Liver (tissue), 9 donors: ENCODE measurements around the gene DYSF. TPM values are rescaled to one million over a fixed set of nuclear protein-coding genes. Genes with fewer than 3 reads are reported as not detected.

ENCODE experiments used
- DNase-seq: peaks from one replicate; pipeline ENCODE4 v3.0.0-alpha.2; 2017; ENCODE audit warnings: low spot score
- H3K27ac ChIP-seq, 2 donors: one replicate each; pipeline ENCODE4 v1.7.0; 2013; ENCODE audit warnings: inconsistent platforms in 2 of 2, low read length in 2 of 2, control low read depth in 1 of 2, low read depth in 1 of 2, mild to moderate bottlenecking in 1 of 2
- H3K27me3 ChIP-seq, 4 donors: one replicate each; pipeline versions ENCODE4 v1.6.1 to v1.7.0; 2013; ENCODE audit warnings: low read length in 3 of 4, inconsistent platforms in 1 of 4, mild to moderate bottlenecking in 1 of 4, moderate library complexity in 1 of 4; ENCODE audit not compliant: control insufficient read depth in 4 of 4, insufficient read depth in 4 of 4
- H3K36me3 ChIP-seq, 4 donors: one replicate each; pipeline versions ENCODE4 v1.6.1 to v1.7.0; 2013; ENCODE audit warnings: low read length in 3 of 4, mild to moderate bottlenecking in 3 of 4, low read depth in 1 of 4, moderate library complexity in 1 of 4; ENCODE audit not compliant: control insufficient read depth in 4 of 4, insufficient read depth in 3 of 4
- H3K4me1 ChIP-seq, 4 donors: one replicate each; pipeline versions ENCODE4 v1.6.1 to v1.7.0; 2013; ENCODE audit warnings: low read length in 3 of 4, mild to moderate bottlenecking in 3 of 4, moderate library complexity in 1 of 4; ENCODE audit not compliant: control insufficient read depth in 4 of 4, insufficient read depth in 4 of 4
- H3K4me3 ChIP-seq, 3 donors: one replicate each; pipeline versions ENCODE4 v1.6.1 to v1.7.0; 2013; ENCODE audit warnings: low read length in 3 of 3, control low read depth in 1 of 3, low read depth in 1 of 3, mild to moderate bottlenecking in 1 of 3
- H3K9ac ChIP-seq, 2 donors: one replicate each; pipeline ENCODE4 v1.7.0; 2013; ENCODE audit warnings: low read length in 2 of 2, mild to moderate bottlenecking in 2 of 2, moderate library complexity in 2 of 2, control low read depth in 1 of 2, low read depth in 1 of 2
- H3K9me3 ChIP-seq, 4 donors: one replicate each; pipeline versions ENCODE4 v1.6.1 to v1.7.0; 2013; ENCODE audit warnings: low read length in 3 of 4; ENCODE audit not compliant: control insufficient read depth in 4 of 4
- EGR1 ChIP-seq, 2 donors: IDR thresholded peaks; 2 replicates each; pipeline ENCODE4 v1.6.1; 2016 to 2018; ENCODE audit warnings: antibody characterized with exemption in 2 of 2, low read depth in 2 of 2
- FOXA1 ChIP-seq: IDR thresholded peaks from 2 replicates; pipeline ENCODE4 v1.6.1; 2016; ENCODE audit warnings: antibody characterized with exemption
- FOXA2 ChIP-seq: IDR thresholded peaks from 2 replicates; pipeline ENCODE4 v1.6.1; 2016; ENCODE audit warnings: antibody characterized with exemption
- GABPA ChIP-seq, 2 donors: IDR thresholded peaks in 1 of 2; conservative IDR thresholded peaks in 1 of 2; 2 replicates each; pipeline ENCODE4 v1.6.1; 2016; ENCODE audit warnings: antibody characterized with exemption in 2 of 2, mild to moderate bottlenecking in 1 of 2, moderate library complexity in 1 of 2
- HNF4A ChIP-seq, 2 donors: conservative IDR thresholded peaks; 2 replicates each; pipeline ENCODE4 v1.6.1; 2016; ENCODE audit warnings: antibody characterized with exemption in 2 of 2, mild to moderate bottlenecking in 2 of 2
- HNF4G ChIP-seq: IDR thresholded peaks from 2 replicates; pipeline ENCODE4 v1.6.1; 2016; ENCODE audit warnings: antibody characterized with exemption
- JUND ChIP-seq, 2 donors: IDR thresholded peaks; 2 replicates each; pipeline ENCODE4 v1.6.1; 2016; ENCODE audit warnings: antibody characterized with exemption in 2 of 2
- NR2F2 ChIP-seq: IDR thresholded peaks from 2 replicates; pipeline ENCODE4 v1.6.1; 2016; ENCODE audit warnings: antibody characterized with exemption
- RAD21 ChIP-seq, 2 donors: IDR thresholded peaks; 2 replicates each; pipeline ENCODE4 v1.6.1; 2016; ENCODE audit warnings: antibody characterized with exemption in 2 of 2, mild to moderate bottlenecking in 2 of 2
- RXRA ChIP-seq, 2 donors: IDR thresholded peaks; 2 replicates each; pipeline ENCODE4 v1.6.1; 2017 to 2018; ENCODE audit warnings: antibody characterized with exemption in 2 of 2, mild to moderate bottlenecking in 1 of 2
- SP1 ChIP-seq: IDR thresholded peaks from 2 replicates; pipeline ENCODE4 v1.6.1; 2018; ENCODE audit warnings: antibody characterized with exemption, mild to moderate bottlenecking
- TAF1 ChIP-seq: conservative IDR thresholded peaks from 2 replicates; pipeline ENCODE4 v1.6.1; 2016; ENCODE audit warnings: antibody characterized with exemption, mild to moderate bottlenecking
- YY1 ChIP-seq: IDR thresholded peaks from 2 replicates; pipeline ENCODE4 v1.6.1; 2016; ENCODE audit warnings: antibody characterized with exemption, mild to moderate bottlenecking
- WGBS: extraction: QIAGEN DNeasy Blood & Tissue Kit; methylation state at CpG from one replicate; pipeline ENCODE4 v1.1.7; 2013; 5-methylcytosine and 5-hydroxymethylcytosine counted together
- polyA plus RNA-seq, 2 donors: library from polyadenylated mRNA; stranded (reverse) in 1 of 2; unstranded in 1 of 2; fragments of 200-250 nt in 1 of 2; fragments of >200 nt in 1 of 2; fragmentation: Nextera tagmentation in 1 of 2; extraction: Ambion mirVana in 1 of 2; gene quantifications; one replicate each; pipeline versions ENCODE4 v1.2.1 to v1.2.3, GENCODE V29; 2013 to 2015
- total RNA-seq, 2 donors: library from RNA; depleted of rRNA; stranded (reverse); fragments of >200 nt; gene quantifications; one replicate each; pipeline ENCODE4 v1.2.3, GENCODE V29; 2014
- TF ChIP-seq, protein P1 (sequence below): IDR thresholded peaks from 2 replicates; pipeline ENCODE4 v1.6.1; 2016; ENCODE audit warnings: antibody characterized with exemption, mild to moderate bottlenecking
- TF ChIP-seq, protein P2 (sequence below): IDR thresholded peaks from 2 replicates; pipeline ENCODE4 v1.6.1; 2016; ENCODE audit warnings: antibody characterized with exemption
- TF ChIP-seq, protein P3 (sequence below): IDR thresholded peaks from 2 replicates; pipeline ENCODE4 v1.6.1; 2016; ENCODE audit warnings: antibody characterized with exemption
- TF ChIP-seq, protein P4 (sequence below): fragments of 150-350 bp; IDR thresholded peaks from 2 replicates; pipeline ENCODE4 v1.5.1; 2017; ENCODE audit warnings: improper control_type of control experiment, low read depth, low read length; ENCODE audit not compliant: missing input control
- TF ChIP-seq, protein P5 (sequence below): IDR thresholded peaks from 2 replicates; pipeline ENCODE4 v1.6.1; 2016; ENCODE audit warnings: antibody characterized with exemption
- donor health status: healthy.
- donor health status: healthy.
- donor health status: healthy.
- donor health status: healthy.
- donor health status: healthy.

DYSF gene
- total and polyA plus RNA-seq, 4 donors: 8.5 to 20.8 (median 13.6) TPM

DNA sequence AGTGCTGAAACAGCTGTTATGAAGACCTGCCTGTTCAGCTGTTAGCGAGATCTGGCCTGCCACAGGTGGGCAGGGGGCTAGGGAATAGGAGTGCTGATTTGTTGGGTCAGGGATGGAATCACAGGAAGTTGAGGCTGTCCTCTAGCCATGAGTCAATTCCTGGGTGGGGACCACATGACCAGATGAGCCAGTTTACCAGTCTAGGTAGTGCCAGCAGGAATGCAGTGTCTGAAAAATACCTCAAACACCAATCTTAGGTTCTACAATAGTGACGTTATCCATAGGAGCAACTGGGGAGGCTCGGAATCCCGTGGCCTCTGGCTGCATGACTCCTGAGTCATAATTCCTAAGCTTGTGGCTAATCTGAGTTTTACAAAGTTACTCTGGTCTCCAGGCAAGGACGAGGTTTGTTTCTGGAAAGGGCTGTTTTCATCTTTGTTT lies 44.9 kb downstream of the DYSF start:
- H3K9ac ChIP-seq: no peak overlapping the region
- no peaks in the 10 kb centered on the region for H3K9me3 ChIP-seq
- no peaks in the 10 kb centered on the region for H3K27me3 ChIP-seq
- H3K36me3 ChIP-seq: peaks cover 0 to 3% (median 2%) of the 10 kb centered on the region in 4 donors
- H3K4me3 ChIP-seq: no peak overlapping the region
- TF ChIP-seq FOXA1 (no peak), EGR1 (IDR thresholded peaks at IDR 0.05; ENCODE audit: low read depth in 2 of 2) (no peak), YY1 (no peak)
- TF ChIP-seq, protein P1, sequence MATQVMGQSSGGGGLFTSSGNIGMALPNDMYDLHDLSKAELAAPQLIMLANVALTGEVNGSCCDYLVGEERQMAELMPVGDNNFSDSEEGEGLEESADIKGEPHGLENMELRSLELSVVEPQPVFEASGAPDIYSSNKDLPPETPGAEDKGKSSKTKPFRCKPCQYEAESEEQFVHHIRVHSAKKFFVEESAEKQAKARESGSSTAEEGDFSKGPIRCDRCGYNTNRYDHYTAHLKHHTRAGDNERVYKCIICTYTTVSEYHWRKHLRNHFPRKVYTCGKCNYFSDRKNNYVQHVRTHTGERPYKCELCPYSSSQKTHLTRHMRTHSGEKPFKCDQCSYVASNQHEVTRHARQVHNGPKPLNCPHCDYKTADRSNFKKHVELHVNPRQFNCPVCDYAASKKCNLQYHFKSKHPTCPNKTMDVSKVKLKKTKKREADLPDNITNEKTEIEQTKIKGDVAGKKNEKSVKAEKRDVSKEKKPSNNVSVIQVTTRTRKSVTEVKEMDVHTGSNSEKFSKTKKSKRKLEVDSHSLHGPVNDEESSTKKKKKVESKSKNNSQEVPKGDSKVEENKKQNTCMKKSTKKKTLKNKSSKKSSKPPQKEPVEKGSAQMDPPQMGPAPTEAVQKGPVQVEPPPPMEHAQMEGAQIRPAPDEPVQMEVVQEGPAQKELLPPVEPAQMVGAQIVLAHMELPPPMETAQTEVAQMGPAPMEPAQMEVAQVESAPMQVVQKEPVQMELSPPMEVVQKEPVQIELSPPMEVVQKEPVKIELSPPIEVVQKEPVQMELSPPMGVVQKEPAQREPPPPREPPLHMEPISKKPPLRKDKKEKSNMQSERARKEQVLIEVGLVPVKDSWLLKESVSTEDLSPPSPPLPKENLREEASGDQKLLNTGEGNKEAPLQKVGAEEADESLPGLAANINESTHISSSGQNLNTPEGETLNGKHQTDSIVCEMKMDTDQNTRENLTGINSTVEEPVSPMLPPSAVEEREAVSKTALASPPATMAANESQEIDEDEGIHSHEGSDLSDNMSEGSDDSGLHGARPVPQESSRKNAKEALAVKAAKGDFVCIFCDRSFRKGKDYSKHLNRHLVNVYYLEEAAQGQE: no peak
- TF ChIP-seq, protein P2, sequence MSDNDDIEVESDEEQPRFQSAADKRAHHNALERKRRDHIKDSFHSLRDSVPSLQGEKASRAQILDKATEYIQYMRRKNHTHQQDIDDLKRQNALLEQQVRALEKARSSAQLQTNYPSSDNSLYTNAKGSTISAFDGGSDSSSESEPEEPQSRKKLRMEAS: no peak
- DNase-seq: no peak
- H3K4me1 ChIP-seq: peaks cover 0 to 5% (median 0%) of the 10 kb centered on the region in 4 donors
- peak overlapping the region in 1 of 2 donors; percentile 4 for H3K27ac ChIP-seq
- WGBS: 91% methylated on average over 5 of the region's 5 CpGs

DNA sequence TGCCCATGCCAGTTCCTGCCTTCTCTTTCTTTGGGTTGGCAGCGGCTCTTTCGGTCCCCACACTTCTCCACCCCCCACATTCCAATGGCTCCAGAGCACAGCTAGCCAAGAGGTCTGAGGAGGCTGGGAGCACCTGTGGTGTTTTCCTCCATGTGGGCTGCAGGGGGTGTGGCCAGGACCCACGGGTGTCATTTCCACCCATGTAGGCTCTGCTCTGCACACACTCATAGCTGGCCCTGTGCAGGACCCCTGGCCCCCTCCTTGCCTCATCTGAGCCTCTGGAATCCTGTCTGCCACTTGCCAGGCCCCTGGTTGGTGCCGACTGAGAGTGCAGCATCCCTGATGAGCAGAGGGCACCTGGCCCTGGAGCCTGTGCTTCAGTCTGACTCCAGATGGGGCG lies 46.3 kb downstream of the DYSF start:
- H3K27me3 ChIP-seq: no peaks in the 10 kb centered on the region
- WGBS: 80% methylated on average over 5 of the region's 5 CpGs
- no peak overlapping the region for H3K4me3 ChIP-seq
- no peak for TF ChIP-seq NR2F2
- TF ChIP-seq, protein P3, sequence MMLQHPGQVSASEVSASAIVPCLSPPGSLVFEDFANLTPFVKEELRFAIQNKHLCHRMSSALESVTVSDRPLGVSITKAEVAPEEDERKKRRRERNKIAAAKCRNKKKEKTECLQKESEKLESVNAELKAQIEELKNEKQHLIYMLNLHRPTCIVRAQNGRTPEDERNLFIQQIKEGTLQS: no peak
- no peak for TF ChIP-seq FOXA1
- TF ChIP-seq, protein P4, sequence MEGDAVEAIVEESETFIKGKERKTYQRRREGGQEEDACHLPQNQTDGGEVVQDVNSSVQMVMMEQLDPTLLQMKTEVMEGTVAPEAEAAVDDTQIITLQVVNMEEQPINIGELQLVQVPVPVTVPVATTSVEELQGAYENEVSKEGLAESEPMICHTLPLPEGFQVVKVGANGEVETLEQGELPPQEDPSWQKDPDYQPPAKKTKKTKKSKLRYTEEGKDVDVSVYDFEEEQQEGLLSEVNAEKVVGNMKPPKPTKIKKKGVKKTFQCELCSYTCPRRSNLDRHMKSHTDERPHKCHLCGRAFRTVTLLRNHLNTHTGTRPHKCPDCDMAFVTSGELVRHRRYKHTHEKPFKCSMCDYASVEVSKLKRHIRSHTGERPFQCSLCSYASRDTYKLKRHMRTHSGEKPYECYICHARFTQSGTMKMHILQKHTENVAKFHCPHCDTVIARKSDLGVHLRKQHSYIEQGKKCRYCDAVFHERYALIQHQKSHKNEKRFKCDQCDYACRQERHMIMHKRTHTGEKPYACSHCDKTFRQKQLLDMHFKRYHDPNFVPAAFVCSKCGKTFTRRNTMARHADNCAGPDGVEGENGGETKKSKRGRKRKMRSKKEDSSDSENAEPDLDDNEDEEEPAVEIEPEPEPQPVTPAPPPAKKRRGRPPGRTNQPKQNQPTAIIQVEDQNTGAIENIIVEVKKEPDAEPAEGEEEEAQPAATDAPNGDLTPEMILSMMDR: no peak
- no peak for TF ChIP-seq RXRA (IDR thresholded peaks at IDR 0.05)
- TF ChIP-seq HNF4A (conservative IDR thresholded peaks at IDR 0.05): no peak
- no peak for TF ChIP-seq RAD21 (IDR thresholded peaks at IDR 0.05)
- TF ChIP-seq, protein P5, sequence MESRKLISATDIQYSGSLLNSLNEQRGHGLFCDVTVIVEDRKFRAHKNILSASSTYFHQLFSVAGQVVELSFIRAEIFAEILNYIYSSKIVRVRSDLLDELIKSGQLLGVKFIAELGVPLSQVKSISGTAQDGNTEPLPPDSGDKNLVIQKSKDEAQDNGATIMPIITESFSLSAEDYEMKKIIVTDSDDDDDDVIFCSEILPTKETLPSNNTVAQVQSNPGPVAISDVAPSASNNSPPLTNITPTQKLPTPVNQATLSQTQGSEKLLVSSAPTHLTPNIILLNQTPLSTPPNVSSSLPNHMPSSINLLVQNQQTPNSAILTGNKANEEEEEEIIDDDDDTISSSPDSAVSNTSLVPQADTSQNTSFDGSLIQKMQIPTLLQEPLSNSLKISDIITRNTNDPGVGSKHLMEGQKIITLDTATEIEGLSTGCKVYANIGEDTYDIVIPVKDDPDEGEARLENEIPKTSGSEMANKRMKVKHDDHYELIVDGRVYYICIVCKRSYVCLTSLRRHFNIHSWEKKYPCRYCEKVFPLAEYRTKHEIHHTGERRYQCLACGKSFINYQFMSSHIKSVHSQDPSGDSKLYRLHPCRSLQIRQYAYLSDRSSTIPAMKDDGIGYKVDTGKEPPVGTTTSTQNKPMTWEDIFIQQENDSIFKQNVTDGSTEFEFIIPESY: no peak
- no peak for TF ChIP-seq SP1
- TF ChIP-seq, protein P2: no peak
- TF ChIP-seq HNF4G: no peak
- TF ChIP-seq GABPA (IDR thresholded peaks at IDR 0.05 in 1 of 2, conservative IDR thresholded peaks at IDR 0.05 in 1 of 2): no peak
- TF ChIP-seq EGR1 (IDR thresholded peaks at IDR 0.05; ENCODE audit: low read depth in 2 of 2): no peak
- TF ChIP-seq JUND (IDR thresholded peaks at IDR 0.05): no peak
- no peak for TF ChIP-seq FOXA2
- TF ChIP-seq, protein P1: no peak
- TF ChIP-seq TAF1: no peak
- TF ChIP-seq YY1: no peak
- H3K9ac ChIP-seq: no peak overlapping the region
- DNase-seq: no peak
- H3K4me1 ChIP-seq: peaks cover 0 to 7% (median 0%) of the 10 kb centered on the region in 4 donors
- no peaks in the 10 kb centered on the region for H3K9me3 ChIP-seq
- H3K36me3 ChIP-seq: no peaks in the 10 kb centered on the region
- peak overlapping the region in 1 of 2 donors; percentile 35 for H3K27ac ChIP-seq
